Osteocyte (in vitro differentiated cells): ENCODE results near the gene MALRD1. TPM values are rescaled to one million over a fixed set of nuclear protein-coding genes. Genes with fewer than 3 reads are reported as not detected.

Source experiments
- DNase-seq: peaks from one replicate; pipeline ENCODE4 v3.0.0; 2021; ENCODE audit warnings: mixed read lengths; ENCODE audit not compliant: unreplicated experiment; ENCODE audit errors: extremely low spot score
- H3K27ac Mint-ChIP-seq: one replicate; pipeline ENCODE4 v1.8.0; 2021; ENCODE audit warnings: mild to moderate bottlenecking, mixed read lengths; ENCODE audit not compliant: unreplicated experiment
- H3K27me3 Mint-ChIP-seq: one replicate; pipeline ENCODE4 v1.8.0; 2021; ENCODE audit warnings: mixed read lengths; ENCODE audit not compliant: unreplicated experiment
- H3K36me3 Mint-ChIP-seq: one replicate; pipeline ENCODE4 v1.8.0; 2021; ENCODE audit warnings: mixed read lengths; ENCODE audit not compliant: unreplicated experiment
- H3K4me1 Mint-ChIP-seq: one replicate; pipeline ENCODE4 v1.8.0; 2021; ENCODE audit warnings: mixed read lengths; ENCODE audit not compliant: unreplicated experiment
- H3K4me3 Mint-ChIP-seq: one replicate; pipeline ENCODE4 v1.8.0; 2021; ENCODE audit warnings: mild to moderate bottlenecking, moderate library complexity, mixed read lengths; ENCODE audit not compliant: unreplicated experiment
- H3K9me3 Mint-ChIP-seq: one replicate; pipeline ENCODE4 v1.8.0; 2021; ENCODE audit warnings: mixed read lengths; ENCODE audit not compliant: unreplicated experiment
- total RNA-seq: library from RNA; stranded (reverse); gene quantifications from 2 replicates; pipeline ENCODE4 v1.2.1, GENCODE V29; 2021
- TF ChIP-seq, protein P1 (sequence below): fragments of 200-600 bp; sonication (generic); IDR thresholded peaks from 2 replicates; pipeline ENCODE4 v1.5.0; 2021; ENCODE audit warnings: antibody characterized with exemption, mild to moderate bottlenecking, moderate library complexity

Gene MALRD1
- total RNA-seq, 1 donor from 2014 or later, result 0.56 TPM

DNA sequence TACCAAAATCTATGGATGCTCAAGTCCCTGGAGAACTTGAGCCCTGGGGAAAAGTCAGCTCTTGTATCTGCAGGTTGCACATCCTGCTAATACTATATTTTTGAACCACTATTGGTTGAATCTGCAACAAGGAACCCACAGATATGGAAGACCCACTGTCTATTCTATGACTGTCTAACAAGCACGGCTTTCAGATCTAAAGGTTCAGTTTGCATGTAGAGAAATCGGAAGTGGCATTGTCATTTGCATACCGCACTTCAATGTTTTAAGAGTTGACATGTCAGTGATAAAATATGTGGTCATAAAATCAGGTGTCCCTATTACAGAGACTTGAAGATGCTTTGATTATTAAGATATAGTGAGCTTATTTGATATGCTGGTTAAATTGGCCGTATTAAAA, 95.6 kb downstream of the MALRD1 start:
- Mint-ChIP-seq H3K27me3 (no peaks in the 10 kb centered on the region), H3K4me1 (no peaks in the 10 kb centered on the region), H3K27ac (no peak overlapping the region), H3K9me3 (peaks cover 4% of the 10 kb centered on the region), H3K36me3 (no peaks in the 10 kb centered on the region), H3K4me3 (no peak overlapping the region)
- no peak for DNase-seq
- TF ChIP-seq, protein P1, sequence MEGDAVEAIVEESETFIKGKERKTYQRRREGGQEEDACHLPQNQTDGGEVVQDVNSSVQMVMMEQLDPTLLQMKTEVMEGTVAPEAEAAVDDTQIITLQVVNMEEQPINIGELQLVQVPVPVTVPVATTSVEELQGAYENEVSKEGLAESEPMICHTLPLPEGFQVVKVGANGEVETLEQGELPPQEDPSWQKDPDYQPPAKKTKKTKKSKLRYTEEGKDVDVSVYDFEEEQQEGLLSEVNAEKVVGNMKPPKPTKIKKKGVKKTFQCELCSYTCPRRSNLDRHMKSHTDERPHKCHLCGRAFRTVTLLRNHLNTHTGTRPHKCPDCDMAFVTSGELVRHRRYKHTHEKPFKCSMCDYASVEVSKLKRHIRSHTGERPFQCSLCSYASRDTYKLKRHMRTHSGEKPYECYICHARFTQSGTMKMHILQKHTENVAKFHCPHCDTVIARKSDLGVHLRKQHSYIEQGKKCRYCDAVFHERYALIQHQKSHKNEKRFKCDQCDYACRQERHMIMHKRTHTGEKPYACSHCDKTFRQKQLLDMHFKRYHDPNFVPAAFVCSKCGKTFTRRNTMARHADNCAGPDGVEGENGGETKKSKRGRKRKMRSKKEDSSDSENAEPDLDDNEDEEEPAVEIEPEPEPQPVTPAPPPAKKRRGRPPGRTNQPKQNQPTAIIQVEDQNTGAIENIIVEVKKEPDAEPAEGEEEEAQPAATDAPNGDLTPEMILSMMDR, result no peak

GRCh38 chr10:19154375-19154774, 105.8 kb downstream of the MALRD1 start:
- no peak for DNase-seq
- no peak overlapping the region for H3K4me3 Mint-ChIP-seq
- H3K9me3 Mint-ChIP-seq, result peaks cover 13% of the 10 kb centered on the region
- H3K4me1 Mint-ChIP-seq, result no peaks in the 10 kb centered on the region
- H3K27me3 Mint-ChIP-seq, result no peaks in the 10 kb centered on the region
- H3K36me3 Mint-ChIP-seq, result no peaks in the 10 kb centered on the region
- TF ChIP-seq, protein P1, result no peak
- H3K27ac Mint-ChIP-seq, result no peak overlapping the region

DNA sequence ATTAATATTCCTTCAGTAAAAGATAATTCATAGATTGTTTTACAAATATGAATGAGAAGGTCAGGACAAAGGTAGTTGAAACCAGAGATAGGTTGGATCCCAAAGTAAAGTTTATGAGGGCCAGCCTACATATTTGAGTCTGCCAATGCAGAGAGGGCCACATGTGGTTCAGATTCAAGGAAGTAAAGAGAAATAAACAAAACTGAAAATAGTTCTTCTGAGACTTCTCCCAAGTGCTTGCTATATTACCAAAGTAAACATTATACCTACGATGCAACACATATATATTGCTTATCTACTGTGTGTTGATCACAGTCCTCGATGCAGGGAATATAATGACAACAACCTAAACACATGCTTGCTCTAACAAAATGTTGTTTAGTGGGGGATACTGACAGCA, 109.8 kb downstream of the MALRD1 start:
- TF ChIP-seq, protein P1, result no peak
- Mint-ChIP-seq H3K9me3 (peaks cover 18% of the 10 kb centered on the region), H3K4me3 (no peak overlapping the region)

GRCh38 chr10:19158870-19159269, 110.3 kb downstream of the MALRD1 start:
- Mint-ChIP-seq H3K9me3 (peaks cover 18% of the 10 kb centered on the region), H3K4me3 (no peak overlapping the region), H3K36me3 (no peaks in the 10 kb centered on the region), H3K27ac (no peak overlapping the region), H3K27me3 (no peaks in the 10 kb centered on the region), H3K4me1 (no peaks in the 10 kb centered on the region)
- DNase-seq, result no peak
- TF ChIP-seq, protein P1, result no peak

More for the DNA sequence above, 109.8 kb downstream of the MALRD1 start:
- H3K27me3 Mint-ChIP-seq, result no peaks in the 10 kb centered on the region
- H3K27ac Mint-ChIP-seq, result no peak overlapping the region
- no peaks in the 10 kb centered on the region for H3K4me1 Mint-ChIP-seq
- H3K36me3 Mint-ChIP-seq, result no peaks in the 10 kb centered on the region
- DNase-seq, result no peak

DNA sequence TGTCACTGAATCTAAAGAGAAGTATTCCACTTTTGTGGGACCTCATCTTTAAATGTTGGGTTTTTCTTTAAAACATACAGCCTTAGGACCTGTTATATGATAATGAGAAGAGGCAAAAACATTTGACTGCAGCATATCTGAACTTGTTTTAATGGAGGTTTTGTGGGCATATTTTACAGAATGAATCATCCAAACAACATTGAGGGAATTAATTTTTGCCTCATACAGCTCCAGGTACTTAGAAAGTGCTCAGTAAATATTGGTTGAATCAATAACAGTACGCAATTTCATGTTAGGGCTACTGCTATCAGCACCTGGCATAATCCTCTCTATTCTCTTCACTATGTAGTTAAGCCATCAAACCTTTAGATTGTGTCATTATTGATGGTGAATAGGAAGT, 115.9 kb downstream of the MALRD1 start:
- Mint-ChIP-seq H3K36me3 (no peaks in the 10 kb centered on the region), H3K9me3 (peaks cover 15% of the 10 kb centered on the region), H3K27ac (no peak overlapping the region), H3K4me3 (no peak overlapping the region), H3K27me3 (no peaks in the 10 kb centered on the region), H3K4me1 (no peaks in the 10 kb centered on the region)
- TF ChIP-seq, protein P1, result no peak
- DNase-seq, result no peak
